ENCODE data around the gene MED13L.

MED13L gene

DNA sequence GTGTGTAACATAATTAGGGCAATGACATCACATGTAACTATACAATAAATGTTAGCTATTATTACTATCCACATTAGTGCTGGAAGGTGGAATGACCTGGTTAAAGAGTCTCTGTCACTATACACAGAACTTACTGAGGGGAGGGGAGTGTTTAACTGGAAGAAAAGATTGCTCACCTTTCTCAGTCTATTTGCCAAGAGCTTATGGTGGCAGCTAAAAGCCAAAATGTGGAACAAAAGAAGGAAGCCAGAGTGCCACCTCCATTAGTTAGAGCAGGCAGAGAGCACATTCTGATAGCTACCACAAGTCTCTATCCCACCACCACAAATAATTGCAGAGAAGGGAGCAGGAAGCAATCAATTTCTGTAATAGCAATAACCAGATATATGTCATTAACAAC is 124.4 kb downstream of the MED13L start:
- no peak for DNase-seq
- Histone ChIP-seq H2AFZ (ENCODE audit: low read depth, low read length) (no peak overlapping the region), H3K4me2 (ENCODE audit: insufficient read depth, low read length) (no peak overlapping the region), H3K4me3 (ENCODE audit: low read depth in 1 of 2, low read length in 2 of 2) (no peak overlapping the region), H3K36me3 (ENCODE audit: insufficient read depth, low read length) (no peaks in the 10 kb centered on the region), H4K20me1 (ENCODE audit: insufficient read depth, low read length) (peaks cover 85% of the 10 kb centered on the region), H3K79me2 (ENCODE audit: insufficient read depth, low read length) (peaks cover 98% of the 10 kb centered on the region), H3K4me1 (ENCODE audit: insufficient read depth, low read length) (no peaks in the 10 kb centered on the region), H3K27ac (ENCODE audit: low read length) (no peak overlapping the region), H3K27me3 (ENCODE audit: insufficient read depth, low read length, poor library complexity) (no peaks in the 10 kb centered on the region), H3K9ac (ENCODE audit: low read depth, low read length) (no peak overlapping the region), H3K9me3 (ENCODE audit: insufficient read depth, low read length, severe bottlenecking) (no peaks in the 10 kb centered on the region)
- TF ChIP-seq, protein P1, sequence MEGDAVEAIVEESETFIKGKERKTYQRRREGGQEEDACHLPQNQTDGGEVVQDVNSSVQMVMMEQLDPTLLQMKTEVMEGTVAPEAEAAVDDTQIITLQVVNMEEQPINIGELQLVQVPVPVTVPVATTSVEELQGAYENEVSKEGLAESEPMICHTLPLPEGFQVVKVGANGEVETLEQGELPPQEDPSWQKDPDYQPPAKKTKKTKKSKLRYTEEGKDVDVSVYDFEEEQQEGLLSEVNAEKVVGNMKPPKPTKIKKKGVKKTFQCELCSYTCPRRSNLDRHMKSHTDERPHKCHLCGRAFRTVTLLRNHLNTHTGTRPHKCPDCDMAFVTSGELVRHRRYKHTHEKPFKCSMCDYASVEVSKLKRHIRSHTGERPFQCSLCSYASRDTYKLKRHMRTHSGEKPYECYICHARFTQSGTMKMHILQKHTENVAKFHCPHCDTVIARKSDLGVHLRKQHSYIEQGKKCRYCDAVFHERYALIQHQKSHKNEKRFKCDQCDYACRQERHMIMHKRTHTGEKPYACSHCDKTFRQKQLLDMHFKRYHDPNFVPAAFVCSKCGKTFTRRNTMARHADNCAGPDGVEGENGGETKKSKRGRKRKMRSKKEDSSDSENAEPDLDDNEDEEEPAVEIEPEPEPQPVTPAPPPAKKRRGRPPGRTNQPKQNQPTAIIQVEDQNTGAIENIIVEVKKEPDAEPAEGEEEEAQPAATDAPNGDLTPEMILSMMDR (IDR thresholded peaks at IDR 0.05; ENCODE audit: borderline replicate concordance, extremely low read depth, low read length, poor library complexity, severe bottlenecking), result no peak
- no peak for TF ChIP-seq EZH2 (IDR thresholded peaks at IDR 0.05; ENCODE audit: borderline replicate concordance, low read depth, low read length, severe bottlenecking)
- ATAC-seq (ENCODE audit: insufficient read depth, low read depth), result no peak

DNA sequence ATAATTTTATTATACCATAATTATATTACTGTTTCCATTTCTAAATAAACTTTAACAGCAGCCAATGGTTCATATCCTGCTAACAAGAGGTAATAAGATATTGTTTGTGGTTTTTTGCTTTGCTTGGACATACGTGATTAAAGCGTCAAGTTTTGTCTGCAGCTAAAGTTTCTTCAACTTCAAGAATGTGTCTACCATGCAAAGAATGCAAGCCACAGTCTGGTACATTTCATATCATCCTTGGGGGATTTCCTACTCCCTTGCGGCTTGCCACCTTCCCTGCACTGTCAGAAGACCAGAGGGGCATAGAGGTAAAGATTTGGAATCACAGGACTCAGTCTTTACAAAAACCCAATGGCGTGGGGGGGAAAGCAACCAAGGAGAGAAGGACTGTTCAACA is 125.2 kb downstream of the MED13L start:
- ATAC-seq (ENCODE audit: insufficient read depth, low read depth) (no peak), DNase-seq (no peak)
- H3K4me3 ChIP-seq (ENCODE audit: low read depth in 1 of 2, low read length in 2 of 2), result no peak overlapping the region
- no peak overlapping the region for H3K4me2 ChIP-seq (ENCODE audit: insufficient read depth, low read length)
- H3K79me2 ChIP-seq (ENCODE audit: insufficient read depth, low read length), result peaks cover 98% of the 10 kb centered on the region
- no peak overlapping the region for H3K27ac ChIP-seq (ENCODE audit: low read length)
- no peak overlapping the region for H3K9ac ChIP-seq (ENCODE audit: low read depth, low read length)
- no peaks in the 10 kb centered on the region for H3K36me3 ChIP-seq (ENCODE audit: insufficient read depth, low read length)
- no peaks in the 10 kb centered on the region for H3K27me3 ChIP-seq (ENCODE audit: insufficient read depth, low read length, poor library complexity)
- H3K4me1 ChIP-seq (ENCODE audit: insufficient read depth, low read length), result no peaks in the 10 kb centered on the region
- no peaks in the 10 kb centered on the region for H3K9me3 ChIP-seq (ENCODE audit: insufficient read depth, low read length, severe bottlenecking)
- H4K20me1 ChIP-seq (ENCODE audit: insufficient read depth, low read length), result peaks cover 80% of the 10 kb centered on the region
- TF ChIP-seq, protein P1 (IDR thresholded peaks at IDR 0.05; ENCODE audit: borderline replicate concordance, extremely low read depth, low read length, poor library complexity, severe bottlenecking), result no peak
- TF ChIP-seq EZH2 (IDR thresholded peaks at IDR 0.05; ENCODE audit: borderline replicate concordance, low read depth, low read length, severe bottlenecking), result no peak
- H2AFZ ChIP-seq (ENCODE audit: low read depth, low read length), result no peak overlapping the region

DNA sequence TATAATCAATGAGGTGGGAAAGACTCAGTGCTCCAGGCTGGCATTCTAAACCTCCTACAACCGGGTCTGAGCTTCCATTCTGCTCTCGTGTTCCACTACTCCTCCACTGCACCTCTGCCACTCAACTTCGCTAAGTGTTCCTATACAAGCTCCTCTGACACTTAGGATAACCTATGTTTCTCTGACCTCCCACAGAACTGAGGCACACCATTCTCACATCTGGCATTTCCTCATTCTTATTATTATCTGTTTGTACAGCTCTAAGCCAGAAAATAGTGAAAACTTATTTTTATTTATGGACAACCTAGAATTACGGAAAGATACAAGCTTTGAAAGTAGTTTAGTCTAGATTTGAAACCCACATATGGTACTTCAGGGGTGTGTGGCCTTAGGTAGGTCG is 127.0 kb downstream of the MED13L start:
- H3K4me3 ChIP-seq (ENCODE audit: low read depth in 1 of 2, low read length in 2 of 2), result no peak overlapping the region
- H3K79me2 ChIP-seq (ENCODE audit: insufficient read depth, low read length), result peaks cover 98% of the 10 kb centered on the region
- no peaks in the 10 kb centered on the region for H3K9me3 ChIP-seq (ENCODE audit: insufficient read depth, low read length, severe bottlenecking)
- DNase-seq (no peak), ATAC-seq (ENCODE audit: insufficient read depth, low read depth) (no peak)
- H3K4me1 ChIP-seq (ENCODE audit: insufficient read depth, low read length), result no peaks in the 10 kb centered on the region
- no peak overlapping the region for H2AFZ ChIP-seq (ENCODE audit: low read depth, low read length)
- H3K27ac ChIP-seq (ENCODE audit: low read length), result no peak overlapping the region
- H3K27me3 ChIP-seq (ENCODE audit: insufficient read depth, low read length, poor library complexity), result no peaks in the 10 kb centered on the region
- no peak overlapping the region for H3K4me2 ChIP-seq (ENCODE audit: insufficient read depth, low read length)
- peaks cover 82% of the 10 kb centered on the region for H4K20me1 ChIP-seq (ENCODE audit: insufficient read depth, low read length)
- no peak overlapping the region for H3K9ac ChIP-seq (ENCODE audit: low read depth, low read length)
- H3K36me3 ChIP-seq (ENCODE audit: insufficient read depth, low read length), result no peaks in the 10 kb centered on the region
- TF ChIP-seq EZH2 (IDR thresholded peaks at IDR 0.05; ENCODE audit: borderline replicate concordance, low read depth, low read length, severe bottlenecking), result no peak
- TF ChIP-seq, protein P1 (IDR thresholded peaks at IDR 0.05; ENCODE audit: borderline replicate concordance, extremely low read depth, low read length, poor library complexity, severe bottlenecking), result no peak

DNA sequence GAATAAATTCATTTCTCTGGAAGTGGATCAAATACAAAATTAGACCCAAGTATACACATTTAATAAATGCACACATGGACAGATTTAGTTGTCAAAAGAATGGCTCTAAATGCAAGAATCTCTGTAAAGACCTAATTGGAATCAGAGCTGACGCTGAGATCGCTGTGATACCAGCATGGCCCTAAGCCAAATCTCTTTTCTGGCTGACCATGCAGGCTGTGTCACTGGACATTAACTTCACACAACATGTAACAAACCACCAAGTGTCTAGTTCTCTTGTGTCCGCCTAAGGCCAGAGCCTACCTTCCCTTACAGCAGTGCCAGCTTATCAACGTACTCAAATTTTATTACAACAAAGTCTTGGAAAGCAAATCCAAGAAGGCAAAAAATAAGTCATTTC is 127.5 kb downstream of the MED13L start:
- no peak overlapping the region for H3K9ac ChIP-seq (ENCODE audit: low read depth, low read length)
- no peaks in the 10 kb centered on the region for H3K9me3 ChIP-seq (ENCODE audit: insufficient read depth, low read length, severe bottlenecking)
- no peaks in the 10 kb centered on the region for H3K36me3 ChIP-seq (ENCODE audit: insufficient read depth, low read length)
- no peak overlapping the region for H3K4me2 ChIP-seq (ENCODE audit: insufficient read depth, low read length)
- ATAC-seq (ENCODE audit: insufficient read depth, low read depth) (no peak), DNase-seq (no peak)
- H2AFZ ChIP-seq (ENCODE audit: low read depth, low read length), result no peak overlapping the region
- TF ChIP-seq EZH2 (IDR thresholded peaks at IDR 0.05; ENCODE audit: borderline replicate concordance, low read depth, low read length, severe bottlenecking), result no peak
- TF ChIP-seq, protein P1 (IDR thresholded peaks at IDR 0.05; ENCODE audit: borderline replicate concordance, extremely low read depth, low read length, poor library complexity, severe bottlenecking), result no peak
- H3K27ac ChIP-seq (ENCODE audit: low read length), result no peak overlapping the region
- H3K4me3 ChIP-seq (ENCODE audit: low read depth in 1 of 2, low read length in 2 of 2), result no peak overlapping the region
- H3K27me3 ChIP-seq (ENCODE audit: insufficient read depth, low read length, poor library complexity), result no peaks in the 10 kb centered on the region
- H3K4me1 ChIP-seq (ENCODE audit: insufficient read depth, low read length), result no peaks in the 10 kb centered on the region
- peaks cover 98% of the 10 kb centered on the region for H3K79me2 ChIP-seq (ENCODE audit: insufficient read depth, low read length)
- peaks cover 82% of the 10 kb centered on the region for H4K20me1 ChIP-seq (ENCODE audit: insufficient read depth, low read length)

Data from DND-41 (cell line).